GM12892 (cell line): ENCODE data around the gene GPHA2.

Experiments
- POLR2A ChIP-seq: IDR thresholded peaks from 2 replicates; pipeline ENCODE4 v1.6.1; 2011; ENCODE audit warnings: low read depth, low read length, control low read depth
- POLR2AphosphoS5 ChIP-seq: IDR thresholded peaks from 2 replicates; pipeline ENCODE4 v1.6.1; 2011; ENCODE audit warnings: low read depth, low read length, control low read depth
- TAF1 ChIP-seq: IDR thresholded peaks from 2 replicates; pipeline ENCODE4 v1.6.1; 2011; ENCODE audit warnings: low read depth, mild to moderate bottlenecking, control low read depth, low read length, borderline replicate concordance

GRCh38 chr11:64920124-64920523 is 15.6 kb downstream of the GPHA2 start:
- no peak for TF ChIP-seq POLR2A
- TF ChIP-seq POLR2AphosphoS5: no peak
- TF ChIP-seq TAF1: no peak
